Natural killer cell treated with Interleukin-12 subunit alpha and Interleukin-12 subunit beta and Interleukin-15 and Interleukin-18, amount 100 ng/mL, for 72 hours (primary cell): Measurements from ENCODE around the gene ARHGAP30. TPM values are rescaled to one million over a fixed set of nuclear protein-coding genes. Genes with fewer than 3 reads are reported as not detected.

Experiments
- ATAC-seq, 2 donors: fragments of 150-1000 bp; cut with Tn5 transposase in 1 of 2; sonication (Bioruptor Pico), chemical (Tn5 transposase) in 1 of 2; 2 replicates each; pipeline ENCODE4 v1.10.0; 2021
- DNase-seq: peaks from one replicate; pipeline ENCODE4 v3.0.0; 2022; ENCODE audit warnings: low spot score
- H3K27ac Mint-ChIP-seq, 2 donors: 1 replicate in 1 of 2; 2 replicates in 1 of 2; pipeline ENCODE4 v1.8.0; 2022; ENCODE audit warnings: mixed read lengths in 2 of 2, mild to moderate bottlenecking in 1 of 2, moderate library complexity in 1 of 2
- H3K27me3 Mint-ChIP-seq, 2 donors: 1 replicate in 1 of 2; 2 replicates in 1 of 2; pipeline ENCODE4 v1.8.0; 2022; ENCODE audit warnings: mixed read lengths in 2 of 2
- H3K36me3 Mint-ChIP-seq: one replicate; pipeline ENCODE4 v1.8.0; 2022; ENCODE audit warnings: mixed read lengths
- H3K4me1 Mint-ChIP-seq, 2 donors: 1 replicate in 1 of 2; 2 replicates in 1 of 2; pipeline ENCODE4 v1.8.0; 2022; ENCODE audit warnings: low read depth in 2 of 2, mixed read lengths in 2 of 2, mild to moderate bottlenecking in 1 of 2
- H3K4me3 Mint-ChIP-seq: one replicate; pipeline ENCODE4 v1.8.0; 2022; ENCODE audit warnings: mixed read lengths
- H3K9me3 Mint-ChIP-seq: 2 replicates; pipeline ENCODE4 v1.8.0; 2022; ENCODE audit warnings: mixed read lengths
- total RNA-seq, 2 donors: library from RNA; stranded (reverse); gene quantifications; one replicate each; pipeline ENCODE4 v1.2.3, GENCODE V29; 2022

The ARHGAP30 gene
- total RNA-seq, 2 donors from 2014 or later: 217 to 250 TPM

- Mint-ChIP-seq H3K4me1 (peaks cover 39 to 46% of the 10 kb centered on the region in 2 donors), H3K36me3 (peaks cover 34% of the 10 kb centered on the region), H3K27ac (peak overlapping the region in 1 of 2 donors; percentile 64), H3K27me3 (no peaks in the 10 kb centered on the region), H3K4me3 (no peak overlapping the region), H3K9me3 (no peaks in the 10 kb centered on the region)
- DNase-seq (no peak), ATAC-seq (no peak)
Measured at GRCh38 chr1:161051219-161051618, 18.5 kb downstream of the ARHGAP30 start.

- Mint-ChIP-seq H3K4me1 (peaks cover 48 to 57% of the 10 kb centered on the region in 2 donors), H3K27me3 (no peaks in the 10 kb centered on the region)
Measured at GRCh38 chr1:161048949-161049722, 20.6 kb downstream of the ARHGAP30 start.

GRCh38 chr1:161047436-161048420, 22.0 kb downstream of the ARHGAP30 start:
- Mint-ChIP-seq H3K4me1 (peaks cover 47 to 54% of the 10 kb centered on the region in 2 donors), H3K9me3 (no peaks in the 10 kb centered on the region), H3K27ac (peak overlapping the region; percentile 95 to 97), H3K4me3 (no peak overlapping the region), H3K36me3 (peaks cover 39% of the 10 kb centered on the region), H3K27me3 (no peaks in the 10 kb centered on the region)
- ATAC-seq (no peak), DNase-seq (no peak)

More at GRCh38 chr1:161048949-161049722, 20.6 kb downstream of the ARHGAP30 start:
- Mint-ChIP-seq H3K4me3 (peak overlapping the region; percentile 12), H3K27ac (peak overlapping the region; percentile 49 to 97), H3K9me3 (no peaks in the 10 kb centered on the region), H3K36me3 (peaks cover 43% of the 10 kb centered on the region)
- ATAC-seq (no peak), DNase-seq (no peak)

GRCh38 chr1:161046605-161047228, 23.0 kb downstream of the ARHGAP30 start:
- Mint-ChIP-seq H3K27me3 (no peaks in the 10 kb centered on the region), H3K9me3 (no peaks in the 10 kb centered on the region), H3K27ac (peak overlapping the region; percentile 95 to 97), H3K4me3 (peak overlapping the region; percentile 99), H3K36me3 (peaks cover 38% of the 10 kb centered on the region), H3K4me1 (peaks cover 48 to 51% of the 10 kb centered on the region in 2 donors)
- ATAC-seq (no peak), DNase-seq (no peak)

- H3K4me1 Mint-ChIP-seq: peaks cover 49 to 55% of the 10 kb centered on the region in 2 donors
- ATAC-seq (peak; percentile 91 to 94), DNase-seq (peak; percentile 93)
- no peaks in the 10 kb centered on the region for H3K9me3 Mint-ChIP-seq
- H3K36me3 Mint-ChIP-seq: peaks cover 37% of the 10 kb centered on the region
- no peaks in the 10 kb centered on the region for H3K27me3 Mint-ChIP-seq
- peak within 1 kb of the TSS; percentile 99 for H3K4me3 Mint-ChIP-seq
- H3K27ac Mint-ChIP-seq: peak within 1 kb of the TSS; percentile 95 to 97
Measured at GRCh38 chr1:161045736-161046604, 23.7 kb downstream of the ARHGAP30 start, which contains the start of gene USF1. TSS of gene USF1 (minus strand) at chr1:161045977. CDS start at chr1:161043275, 2,702 bp downstream.

DNA sequence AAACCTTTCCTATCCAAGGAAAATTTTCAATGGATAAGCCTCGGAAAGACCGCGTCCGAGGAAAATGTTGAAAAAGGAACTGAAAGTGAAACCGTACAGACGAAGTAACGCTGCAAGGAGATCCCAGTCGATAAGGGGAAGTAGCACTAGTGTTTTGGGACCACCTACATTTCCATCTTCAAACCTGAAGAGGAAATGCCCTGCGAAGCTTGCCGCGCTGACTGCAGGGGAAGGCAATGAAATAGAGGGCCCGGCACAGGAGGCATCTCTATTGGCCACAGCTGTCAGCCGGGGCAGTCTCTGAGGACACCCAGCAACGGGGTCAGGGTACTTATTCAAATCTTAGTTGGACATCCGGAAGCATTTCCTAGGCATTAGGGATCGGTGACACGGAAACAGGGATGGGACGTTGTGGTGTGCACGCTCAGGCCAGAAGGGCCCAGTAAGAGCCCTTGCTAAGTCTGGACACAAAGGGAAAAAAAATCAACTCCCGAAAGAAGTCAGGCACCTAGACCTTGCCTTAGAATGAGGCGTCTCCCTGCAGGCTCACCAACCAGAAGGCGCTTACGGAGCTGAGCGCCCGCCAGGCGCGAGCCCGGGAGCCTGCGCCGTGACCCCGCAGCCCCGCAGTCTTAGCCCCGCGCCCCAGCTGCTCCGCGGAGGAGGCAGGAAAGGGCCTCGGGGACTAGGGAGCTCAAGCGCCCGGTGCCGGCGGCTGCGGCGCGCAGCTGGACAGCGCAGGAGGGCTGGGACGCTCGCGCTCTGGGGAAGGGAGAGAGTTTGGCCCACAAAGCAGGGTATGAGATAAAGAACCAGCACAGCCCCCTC, 24.6 kb downstream of the ARHGAP30 start:
- peak overlapping the region; percentile 99 for H3K4me3 Mint-ChIP-seq
- peaks cover 33% of the 10 kb centered on the region for H3K36me3 Mint-ChIP-seq
- ATAC-seq (peak; percentile 72 to 73), DNase-seq (peak; percentile 82)
- peaks cover 49 to 55% of the 10 kb centered on the region in 2 donors for H3K4me1 Mint-ChIP-seq
- H3K27ac Mint-ChIP-seq: peak overlapping the region; percentile 95 to 97
- H3K27me3 Mint-ChIP-seq: no peaks in the 10 kb centered on the region
- no peaks in the 10 kb centered on the region for H3K9me3 Mint-ChIP-seq

- DNase-seq (no peak), ATAC-seq (no peak)
- Mint-ChIP-seq H3K4me3 (peak overlapping the region; percentile 99), H3K36me3 (peaks cover 38% of the 10 kb centered on the region), H3K27ac (peak overlapping the region; percentile 95 to 97), H3K27me3 (no peaks in the 10 kb centered on the region), H3K9me3 (no peaks in the 10 kb centered on the region), H3K4me1 (peaks cover 49 to 54% of the 10 kb centered on the region in 2 donors)
Measured at GRCh38 chr1:161044535-161044907, 25.2 kb downstream of the ARHGAP30 start.

DNA sequence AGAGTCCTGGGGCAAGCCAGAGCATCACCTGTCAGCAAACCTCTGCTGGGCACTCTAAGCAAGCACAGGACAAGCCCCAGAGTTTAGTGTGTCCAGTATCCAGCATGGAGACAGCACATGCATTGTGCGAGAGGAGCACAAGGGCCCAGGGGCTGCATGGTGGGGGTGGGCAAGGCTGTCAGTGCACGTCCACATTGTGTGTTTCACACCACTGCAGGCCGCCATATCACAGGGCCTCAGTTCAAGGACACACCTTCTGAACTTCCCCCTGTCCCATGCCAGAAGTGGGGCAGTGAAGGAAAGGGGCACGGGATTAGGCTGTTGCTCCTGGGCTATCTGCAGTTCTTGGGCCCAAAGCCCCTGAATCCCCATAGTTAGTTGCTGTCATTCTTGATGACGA, 30.1 kb downstream of the ARHGAP30 start:
- ATAC-seq: no peak

DNA sequence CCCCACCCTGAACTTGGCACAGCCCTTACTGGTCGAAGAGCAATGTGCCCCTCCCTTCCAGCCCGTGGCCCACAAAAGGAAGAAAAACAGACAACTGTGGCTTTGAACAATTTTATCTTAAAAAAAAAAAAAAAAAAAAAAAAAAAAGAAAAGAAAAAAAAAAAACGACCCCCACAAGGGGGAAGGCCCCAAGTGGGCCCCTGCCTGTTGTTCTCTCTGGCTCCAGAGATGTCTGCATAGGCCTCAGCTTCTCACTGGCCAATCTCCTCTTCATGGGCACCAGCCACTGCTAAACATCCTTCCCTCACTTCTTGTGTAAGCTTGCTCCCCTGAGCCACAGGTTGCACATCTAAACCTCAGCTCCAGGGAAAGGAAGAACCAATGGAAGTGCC, 30.5 kb downstream of the ARHGAP30 start:
- H3K27ac Mint-ChIP-seq: peak overlapping the region; percentile 73 to 88
- H3K36me3 Mint-ChIP-seq: peaks cover 14% of the 10 kb centered on the region
- H3K4me1 Mint-ChIP-seq: peaks cover 27 to 28% of the 10 kb centered on the region in 2 donors
- no peaks in the 10 kb centered on the region for H3K9me3 Mint-ChIP-seq
- H3K27me3 Mint-ChIP-seq: no peaks in the 10 kb centered on the region
- peak overlapping the region; percentile 89 for H3K4me3 Mint-ChIP-seq
- ATAC-seq (no peak), DNase-seq (no peak)

More for the DNA sequence above, 30.1 kb downstream of the ARHGAP30 start:
- Mint-ChIP-seq H3K4me3 (peak overlapping the region; percentile 89), H3K36me3 (peaks cover 14% of the 10 kb centered on the region), H3K27me3 (no peaks in the 10 kb centered on the region), H3K9me3 (no peaks in the 10 kb centered on the region), H3K27ac (peak overlapping the region; percentile 73 to 88), H3K4me1 (peaks cover 31% of the 10 kb centered on the region in 2 donors)
- DNase-seq: no peak

DNA sequence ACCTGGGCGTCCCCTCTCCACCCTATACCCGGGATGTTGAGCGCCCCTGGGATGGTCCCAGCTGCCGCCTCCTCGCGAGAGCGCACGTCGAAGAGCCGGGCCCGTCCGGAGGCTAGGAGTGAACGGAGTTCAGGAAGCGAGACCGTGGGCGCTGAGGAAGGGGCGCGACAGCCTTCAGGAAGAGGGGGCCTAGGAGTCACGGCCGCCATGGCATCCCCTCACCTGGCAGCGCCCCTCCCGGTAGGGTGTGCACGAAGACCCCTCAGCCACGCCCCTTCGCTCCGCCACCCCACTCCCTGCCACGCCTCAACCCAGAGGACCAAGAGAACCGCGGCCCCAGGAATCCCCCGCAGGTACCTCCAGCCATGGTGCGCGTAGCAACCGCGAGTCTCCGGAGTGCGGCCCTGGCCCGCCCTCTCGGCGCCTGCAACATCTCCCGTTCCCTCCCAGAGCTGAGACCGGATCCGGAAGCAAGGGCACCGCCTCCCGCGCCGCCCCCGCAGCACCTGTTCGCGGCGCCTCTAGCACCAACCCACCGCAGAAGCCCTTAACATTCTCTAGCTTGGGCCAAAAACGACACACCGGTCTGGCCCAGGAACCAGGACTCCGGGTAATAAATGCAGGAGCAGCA, 31.1 kb downstream of the ARHGAP30 start, which contains the start of gene TSTD1:
Gene TSTD1 (minus strand): TSS at position 442 of the 631 bp plus-strand sequence. CDS start 75 bp downstream, at position 367.
- Mint-ChIP-seq H3K4me3 (peak within 1 kb of the TSS; percentile 89), H3K36me3 (peaks cover 14% of the 10 kb centered on the region), H3K9me3 (no peaks in the 10 kb centered on the region), H3K27ac (peak within 1 kb of the TSS; percentile 73 to 88), H3K4me1 (peaks cover 26 to 27% of the 10 kb centered on the region in 2 donors), H3K27me3 (no peaks in the 10 kb centered on the region)
- DNase-seq (peak; percentile 92), ATAC-seq (peak; percentile 95 to 96)

DNA sequence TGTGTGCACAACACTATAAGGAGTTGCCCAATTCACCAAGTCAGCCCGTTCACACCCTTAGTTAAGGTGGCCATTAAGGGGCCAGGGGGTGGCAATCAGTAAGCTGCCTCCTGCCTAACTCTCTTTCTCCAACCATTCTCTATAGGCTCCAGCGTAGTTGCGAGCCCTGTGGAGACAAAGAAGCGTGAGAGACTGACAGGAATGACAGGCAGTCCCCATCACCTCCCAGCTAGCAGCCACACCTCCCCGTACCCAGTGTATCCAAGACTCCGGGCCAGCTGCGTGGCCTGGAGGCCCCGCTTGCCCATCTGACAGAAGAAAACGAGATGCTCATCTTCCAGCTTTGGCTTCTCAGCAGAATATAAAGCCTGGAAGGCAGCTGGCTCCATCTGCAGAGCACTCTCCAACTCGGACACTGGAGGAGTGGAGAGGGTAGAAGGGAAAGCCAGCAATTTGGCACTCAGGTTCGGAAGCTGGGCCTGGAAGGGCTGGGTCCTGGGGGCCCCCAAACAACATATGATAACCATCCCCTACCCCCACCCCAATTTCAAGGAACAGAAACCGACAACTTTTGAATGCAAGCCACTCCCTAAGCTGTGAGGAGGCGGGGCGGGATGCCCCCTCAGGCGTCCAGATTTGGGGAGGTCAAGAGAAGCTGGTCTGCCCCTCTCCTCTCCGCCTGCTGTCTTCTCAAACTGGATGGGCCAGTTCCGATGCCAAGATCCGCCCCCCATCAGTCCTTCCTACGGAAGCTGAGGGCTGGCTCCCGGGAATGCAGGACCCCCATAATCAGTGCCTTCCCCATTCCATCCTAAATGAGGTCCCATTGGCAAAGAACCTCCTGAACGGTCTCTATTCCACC, 31.8 kb downstream of the ARHGAP30 start:
- DNase-seq (no peak), ATAC-seq (no peak)
- peak overlapping the region; percentile 89 for H3K4me3 Mint-ChIP-seq
- peaks cover 12% of the 10 kb centered on the region for H3K36me3 Mint-ChIP-seq
- H3K27me3 Mint-ChIP-seq: no peaks in the 10 kb centered on the region
- peaks cover 25 to 27% of the 10 kb centered on the region in 2 donors for H3K4me1 Mint-ChIP-seq
- no peaks in the 10 kb centered on the region for H3K9me3 Mint-ChIP-seq
- H3K27ac Mint-ChIP-seq: peak overlapping the region in 1 of 2 donors; percentile 79
